ENCODE measurements around the gene ARHGEF3. TPM values are rescaled to one million over a fixed set of nuclear protein-coding genes. Genes with fewer than 3 reads are reported as not detected.

ARHGEF3 gene
- polyA plus RNA-seq, 1 donor, result 81.6 TPM

GRCh38 chr3:56689303-56689702 is 112.4 kb downstream of the ARHGEF3 start:
- DNase-seq, result no peak

- DNase-seq, result no peak
Measured at GRCh38 chr3:56688191-56688590, 113.6 kb downstream of the ARHGEF3 start.

GRCh38 chr3:56684029-56684428 is 117.7 kb downstream of the ARHGEF3 start:
- DNase-seq, result no peak

GRCh38 chr3:56683122-56683817 is 118.5 kb downstream of the ARHGEF3 start, which contains the start of gene TASOR:
TSS of gene TASOR (minus strand) at chr3:56683265. CDS start at chr3:56683006, 259 bp downstream.
- peak; percentile 77 for DNase-seq

GRCh38 chr3:56682462-56683121 is 119.2 kb downstream of the ARHGEF3 start:
- DNase-seq, result peak; percentile 77

GRCh38 chr3:56681984-56682461 is 119.7 kb downstream of the ARHGEF3 start:
- DNase-seq, result no peak

- DNase-seq, result no peak
Measured at GRCh38 chr3:56680054-56680580, 121.6 kb downstream of the ARHGEF3 start.

Other genes with a start within 250 kb of the ARHGEF3 start
- gene CCDC66, start 244.8 kb downstream of the ARHGEF3 start, polyA plus RNA-seq (ENCODE audit: insufficient read length), result 67.4 TPM
- 108 TPM for gene TASOR, start 118.7 kb downstream of the ARHGEF3 start, polyA plus RNA-seq (ENCODE audit: insufficient read length)

All from left kidney (tissue), 2 donors.